Aorta (tissue), 5 donors: Measurements from ENCODE around the gene ZNF414. TPM values are rescaled to one million over a fixed set of nuclear protein-coding genes. Genes with fewer than 3 reads are reported as not detected.
"Not testable (repeated sequence)": the region's sequence is repeated elsewhere in the genome, so short reads cannot be mapped to it uniquely, and the experiment has no call there.

Source experiments
- ATAC-seq: fragments of 200-7000 bp; cut with Tn5 transposase; one replicate; pipeline ENCODE4 v1.9.1; 2022; ENCODE audit warnings: moderate library complexity; ENCODE audit not compliant: low FRiP score
- DNase-seq, 2 donors: peaks; one replicate each; pipeline ENCODE4 v3.0.0-alpha.2; 2020
- H3K27ac ChIP-seq, 2 donors: one replicate each; pipeline ENCODE4 v1.5.1; 2013; ENCODE audit warnings: low read length in 2 of 2, mild to moderate bottlenecking in 2 of 2, moderate library complexity in 2 of 2, control low read depth in 1 of 2, inconsistent platforms in 1 of 2, low read depth in 1 of 2
- H3K27me3 ChIP-seq, 2 donors: one replicate each; pipeline ENCODE4 v1.6.1; 2013; ENCODE audit warnings: control low read depth in 1 of 2, low read length in 1 of 2, mild to moderate bottlenecking in 1 of 2, moderate library complexity in 1 of 2; ENCODE audit not compliant: insufficient read depth in 2 of 2, control insufficient read depth in 1 of 2
- H3K36me3 ChIP-seq, 2 donors: one replicate each; pipeline ENCODE4 v1.6.1; 2013; ENCODE audit warnings: control low read depth in 1 of 2, low read length in 1 of 2, mild to moderate bottlenecking in 1 of 2; ENCODE audit not compliant: insufficient read depth in 2 of 2, control insufficient read depth in 1 of 2
- H3K4me1 ChIP-seq, 2 donors: one replicate each; pipeline ENCODE4 v1.6.1; 2013; ENCODE audit warnings: low read length in 2 of 2, control low read depth in 1 of 2, mild to moderate bottlenecking in 1 of 2, moderate library complexity in 1 of 2; ENCODE audit not compliant: insufficient read depth in 2 of 2, control insufficient read depth in 1 of 2
- H3K4me3 ChIP-seq, 2 donors: one replicate each; pipeline ENCODE4 v1.5.1; 2013; ENCODE audit warnings: low read length in 2 of 2, control low read depth in 1 of 2, mild to moderate bottlenecking in 1 of 2
- H3K9me3 ChIP-seq: one replicate; pipeline ENCODE4 v1.6.1; 2013; ENCODE audit warnings: mild to moderate bottlenecking, low read length; ENCODE audit not compliant: control insufficient read depth
- WGBS, 2 donors: extraction: QIAGEN DNeasy Blood & Tissue Kit; methylation state at CpG; one replicate each; pipeline ENCODE4 v1.1.7; 2013; 5-methylcytosine and 5-hydroxymethylcytosine counted together
- intact Hi-C, 2 donors: fragments of 100-400 bp; cut with DNase I; formaldehyde crosslinking; loops; one replicate each; pipeline versions ENCODE4 v1.14.2 to v1.15.0; 2022
- long read RNA-seq, 2 donors: library from polyadenylated mRNA; unstranded; transcript quantifications; one replicate each; pipeline ENCODE4 v2.0.0, GENCODE V29; 2020 to 2021
- polyA plus RNA-seq, 2 donors: library from polyadenylated mRNA; stranded (reverse); fragments of 200-250 nt; gene quantifications; one replicate each; pipeline ENCODE4 v1.2.3, GENCODE V29; 2013
- total RNA-seq, 2 donors: library from RNA; stranded (reverse); fragmentation: NEBNext Ultra II Directional; extraction: Animal tissue kit (Norgen Biotek cat#: 25700); gene quantifications; one replicate each; pipeline ENCODE4 v1.2.1, GENCODE V29; 2021
- donor health status: healthy with polysubstance abuse.
- donor health status: Bipolar disorder and iron deficiency.
- donor health status: DM: no; HTN: no; CAD: no.
- donor health status: DM: no; HTN: no; CAD: no.
- donor health status: DM: yes; HTN: yes; CAD: no.

Gene ZNF414
- total RNA-seq, result 10 to 100 TPM; 16.4 to 17.7 TPM
- polyA plus RNA-seq, result 10 to 100 TPM in 1 of 2 donors, 1 to 10 TPM in 1; 4.0 to 33.0 TPM
- long read RNA-seq, donor 1, result 0 reads
- long read RNA-seq, donor 2, partial matches to known transcripts, result 1 of 4 reads
- long read RNA-seq, donor 2, other reads (novel, unspliced or antisense), result 2 of 4 reads

- no peaks in the 10 kb centered on the region for H3K9me3 ChIP-seq
- 1 to 2% methylated on average over 54 to 70 of the region's 70 CpGs for WGBS, 2 donors
- intact Hi-C loops, result no loop called here
- H3K27ac ChIP-seq, result peak within 1 kb of the TSS; percentile 78 to 98
- no peaks in the 10 kb centered on the region for H3K27me3 ChIP-seq
- peak within 1 kb of the TSS; percentile 53 to 77 for H3K4me3 ChIP-seq
- no peaks in the 10 kb centered on the region for H3K4me1 ChIP-seq
- ATAC-seq (peak; percentile 97), DNase-seq (peak; percentile 97 to 99)
- H3K36me3 ChIP-seq, result no peaks in the 10 kb centered on the region
These were observed at the start of gene ZNF414 for GRCh38 chr19:8513687-8514504. Gene ZNF414, minus strand, starts transcription at chr19:8514167. Its CDS starts 121 bp downstream, at chr19:8514046.

DNA sequence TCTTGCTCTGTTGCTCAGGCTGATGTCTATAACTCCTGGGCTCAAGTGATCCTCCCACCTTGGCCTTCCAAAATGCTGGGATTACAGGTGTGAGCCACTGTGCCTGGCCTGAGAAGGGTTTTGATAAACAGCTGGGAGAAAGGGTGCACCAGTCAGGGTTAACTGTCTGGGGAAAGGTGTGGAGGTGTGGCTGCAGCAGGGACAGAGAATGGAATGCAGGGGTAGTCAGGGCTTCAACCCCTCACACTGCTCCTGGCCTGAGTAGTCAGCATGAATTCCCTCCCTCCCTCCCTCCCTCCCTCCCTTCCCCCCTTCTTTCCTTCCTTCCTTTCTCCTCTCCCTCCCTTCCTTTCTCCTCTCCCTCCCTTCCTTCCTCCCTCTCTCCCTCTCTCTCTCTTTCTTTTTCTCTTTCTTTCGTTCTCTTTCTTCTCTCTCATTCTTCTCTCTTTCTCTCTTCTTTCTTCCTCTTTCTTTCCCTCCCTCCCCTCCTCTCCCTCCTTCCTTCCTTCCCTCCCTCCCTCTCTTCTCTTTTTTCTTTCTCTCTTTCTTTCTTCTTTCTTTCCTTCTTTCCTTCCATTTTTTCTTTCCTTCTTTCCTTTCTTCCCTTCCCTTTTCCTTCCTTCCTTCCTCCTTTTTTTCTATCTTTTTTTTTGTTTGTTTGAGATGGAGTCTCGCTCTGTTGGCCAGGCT, 47.3 kb upstream of the ZNF414 start:
- Histone ChIP-seq H3K27me3 (no peaks in the 10 kb centered on the region), H3K9me3 (no peaks in the 10 kb centered on the region), H3K36me3 (no peaks in the 10 kb centered on the region), H3K4me1 (no peaks in the 10 kb centered on the region), H3K27ac (no peak overlapping the region), H3K4me3 (no peak overlapping the region)
- 65 to 68% methylated on average over 2 of the region's 2 CpGs for WGBS, 2 donors
- DNase-seq (no peak), ATAC-seq (no peak)
- intact Hi-C loops, result no loop called here

- Histone ChIP-seq H3K9me3 (no peaks in the 10 kb centered on the region), H3K27me3 (no peaks in the 10 kb centered on the region), H3K36me3 (no peaks in the 10 kb centered on the region), H3K27ac (no peak overlapping the region), H3K4me1 (no peaks in the 10 kb centered on the region), H3K4me3 (no peak overlapping the region)
- ATAC-seq (no peak), DNase-seq (no peak)
- WGBS, 2 donors, result 65 to 70% methylated on average over 2 of the region's 2 CpGs
- intact Hi-C loops, result no loop called here
These were observed 44.4 kb upstream of the ZNF414 start for GRCh38 chr19:8558325-8558724.

DNA sequence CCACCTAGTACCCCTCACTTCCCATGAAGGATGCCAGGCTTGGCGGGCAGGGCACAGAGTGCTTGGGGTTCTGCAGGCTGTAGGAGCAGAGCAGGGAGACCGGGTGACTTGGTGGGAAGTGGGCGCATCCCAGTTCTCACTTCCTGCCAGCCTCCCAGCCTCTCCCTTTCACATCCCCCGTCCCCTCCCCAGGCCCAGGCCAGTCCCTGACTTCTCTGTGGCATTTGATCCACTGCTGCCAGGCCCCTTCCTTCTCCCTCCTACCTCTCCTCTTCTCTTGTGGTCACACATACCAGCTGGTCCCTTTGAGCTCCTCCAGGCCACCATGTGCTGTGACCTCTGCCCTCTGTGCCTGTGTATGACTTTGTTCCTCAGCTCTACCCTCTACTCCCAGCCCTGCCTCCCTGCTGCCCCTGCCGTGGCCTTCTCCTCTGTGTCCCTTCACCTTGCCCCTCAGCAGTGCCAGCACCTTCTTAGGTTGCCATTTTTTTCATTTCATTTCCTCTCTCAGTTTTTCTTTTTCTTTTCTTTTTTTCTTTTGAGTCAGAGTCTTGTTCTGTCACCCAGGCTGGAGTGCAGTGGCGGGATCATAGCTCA, 43.8 kb upstream of the ZNF414 start:
- Histone ChIP-seq H3K27me3 (no peaks in the 10 kb centered on the region), H3K4me3 (no peak overlapping the region), H3K4me1 (no peaks in the 10 kb centered on the region), H3K36me3 (no peaks in the 10 kb centered on the region), H3K9me3 (no peaks in the 10 kb centered on the region), H3K27ac (no peak overlapping the region)
- intact Hi-C loops, result no loop called here
- DNase-seq (no peak), ATAC-seq (no peak)
- WGBS, 2 donors, result 76% methylated on average over 6 of the region's 6 CpGs

DNA sequence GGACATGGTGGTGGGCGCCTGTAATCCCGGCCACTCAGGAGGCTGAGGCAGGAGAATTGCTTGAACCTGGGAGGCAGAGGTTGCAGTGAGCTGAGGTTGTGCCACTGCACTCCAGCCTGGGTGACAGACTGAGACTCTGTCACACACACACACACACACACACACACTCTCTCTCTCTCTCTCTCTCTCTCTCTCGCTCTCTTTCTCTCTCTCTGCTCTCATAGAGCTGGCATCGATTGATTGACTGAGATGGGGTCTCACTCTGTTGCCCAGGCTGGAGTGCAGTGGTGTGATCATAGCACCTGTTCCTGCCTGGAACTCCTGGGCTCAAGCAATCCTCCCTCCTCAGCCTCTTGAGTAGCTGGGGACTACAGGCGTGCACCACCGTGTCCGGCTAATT, 39.8 kb upstream of the ZNF414 start:
- intact Hi-C loops, DNase-seq, H3K4me3 ChIP-seq, H3K27ac ChIP-seq, H3K9me3 ChIP-seq, ATAC-seq, H3K36me3 ChIP-seq, H3K27me3 ChIP-seq, H3K4me1 ChIP-seq: not testable (repeated sequence)
- WGBS, 2 donors, result 86 to 93% methylated on average over 7 of the region's 7 CpGs

DNA sequence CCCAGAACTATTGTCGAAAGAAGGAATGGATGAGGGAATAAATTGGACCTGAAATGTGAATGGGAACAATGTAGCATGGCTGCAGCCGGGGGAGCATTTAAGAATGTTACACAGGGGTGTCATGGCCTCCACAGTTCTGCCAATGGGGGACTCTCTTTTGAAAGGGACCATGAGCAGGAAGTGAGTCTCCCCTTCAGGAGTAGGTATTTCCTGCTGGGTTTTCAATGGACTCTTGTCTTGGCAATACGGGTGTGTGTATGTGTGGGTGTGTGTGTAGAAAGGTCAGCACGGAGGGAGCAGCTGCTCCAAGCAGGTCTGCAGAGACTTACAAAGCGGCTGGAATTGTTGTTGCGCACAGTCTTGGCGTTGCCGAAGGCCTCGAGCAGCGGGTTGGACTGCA, 38.8 kb upstream of the ZNF414 start:
- WGBS, 2 donors, result 76 to 78% methylated on average over 10 of the region's 10 CpGs

DNA sequence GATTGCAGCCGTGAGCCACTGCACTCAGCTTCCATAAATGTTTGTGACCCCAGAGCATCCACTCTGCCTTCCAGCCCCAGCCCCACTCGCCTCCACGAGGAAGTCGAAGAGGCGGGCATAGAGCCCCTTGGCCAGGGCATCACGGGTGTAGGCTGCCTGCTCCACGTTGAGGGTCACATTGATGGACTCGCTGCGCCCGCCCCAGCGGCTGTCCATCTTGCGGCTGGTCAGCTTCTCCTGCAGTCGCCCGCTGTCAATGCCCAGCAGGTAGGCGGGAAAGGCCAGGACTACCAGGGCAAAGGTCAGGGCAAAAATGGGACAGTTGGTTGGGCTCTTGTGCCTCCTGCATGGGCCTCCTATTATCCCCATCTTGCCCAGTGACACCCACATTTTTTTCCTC, 36.1 kb upstream of the ZNF414 start:
- DNase-seq (no peak), ATAC-seq (no peak)
- Histone ChIP-seq H3K4me3 (no peak overlapping the region), H3K36me3 (no peaks in the 10 kb centered on the region), H3K27ac (no peak overlapping the region), H3K9me3 (no peaks in the 10 kb centered on the region), H3K4me1 (no peaks in the 10 kb centered on the region), H3K27me3 (no peaks in the 10 kb centered on the region)
- intact Hi-C loops, result no loop called here
- 92 to 93% methylated on average over 15 of the region's 15 CpGs for WGBS, 2 donors

More for the DNA sequence above, 38.8 kb upstream of the ZNF414 start:
- no peaks in the 10 kb centered on the region for H3K9me3 ChIP-seq
- no peaks in the 10 kb centered on the region for H3K36me3 ChIP-seq
- no peaks in the 10 kb centered on the region for H3K27me3 ChIP-seq
- no peak overlapping the region for H3K27ac ChIP-seq
- ATAC-seq (no peak), DNase-seq (no peak)
- intact Hi-C loops, result no loop called here
- no peaks in the 10 kb centered on the region for H3K4me1 ChIP-seq
- H3K4me3 ChIP-seq, result no peak overlapping the region

DNA sequence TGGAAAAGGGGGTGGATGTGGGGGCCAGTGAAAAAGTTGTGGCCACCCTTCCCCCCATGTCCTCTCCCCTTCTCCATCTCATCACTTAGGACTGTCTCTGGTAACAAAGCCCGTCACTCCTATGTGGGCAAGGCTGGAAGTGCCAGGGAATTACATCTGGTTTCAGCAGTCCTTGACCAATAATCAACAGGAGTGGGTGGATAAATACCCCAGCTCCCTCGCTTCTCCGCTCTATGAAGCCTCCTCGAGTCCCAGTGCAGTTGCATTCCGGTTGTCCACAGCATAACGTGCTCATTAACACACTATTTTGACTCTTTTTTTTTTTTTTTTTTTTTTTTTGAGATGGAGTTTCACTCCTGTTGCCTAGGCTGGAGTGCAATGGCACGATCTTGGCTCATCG, 31.8 kb upstream of the ZNF414 start:
- no peaks in the 10 kb centered on the region for H3K4me1 ChIP-seq
- ATAC-seq (no peak), DNase-seq (no peak)
- H3K27ac ChIP-seq, result no peak overlapping the region
- no peak overlapping the region for H3K4me3 ChIP-seq
- no peaks in the 10 kb centered on the region for H3K36me3 ChIP-seq
- no peaks in the 10 kb centered on the region for H3K27me3 ChIP-seq
- intact Hi-C loops, result no loop called here
- WGBS, 2 donors, result 94 to 96% methylated on average over 8 of the region's 8 CpGs
- H3K9me3 ChIP-seq, result no peaks in the 10 kb centered on the region
